ENCODE results near the gene NCF4.

NCF4 gene

DNA sequence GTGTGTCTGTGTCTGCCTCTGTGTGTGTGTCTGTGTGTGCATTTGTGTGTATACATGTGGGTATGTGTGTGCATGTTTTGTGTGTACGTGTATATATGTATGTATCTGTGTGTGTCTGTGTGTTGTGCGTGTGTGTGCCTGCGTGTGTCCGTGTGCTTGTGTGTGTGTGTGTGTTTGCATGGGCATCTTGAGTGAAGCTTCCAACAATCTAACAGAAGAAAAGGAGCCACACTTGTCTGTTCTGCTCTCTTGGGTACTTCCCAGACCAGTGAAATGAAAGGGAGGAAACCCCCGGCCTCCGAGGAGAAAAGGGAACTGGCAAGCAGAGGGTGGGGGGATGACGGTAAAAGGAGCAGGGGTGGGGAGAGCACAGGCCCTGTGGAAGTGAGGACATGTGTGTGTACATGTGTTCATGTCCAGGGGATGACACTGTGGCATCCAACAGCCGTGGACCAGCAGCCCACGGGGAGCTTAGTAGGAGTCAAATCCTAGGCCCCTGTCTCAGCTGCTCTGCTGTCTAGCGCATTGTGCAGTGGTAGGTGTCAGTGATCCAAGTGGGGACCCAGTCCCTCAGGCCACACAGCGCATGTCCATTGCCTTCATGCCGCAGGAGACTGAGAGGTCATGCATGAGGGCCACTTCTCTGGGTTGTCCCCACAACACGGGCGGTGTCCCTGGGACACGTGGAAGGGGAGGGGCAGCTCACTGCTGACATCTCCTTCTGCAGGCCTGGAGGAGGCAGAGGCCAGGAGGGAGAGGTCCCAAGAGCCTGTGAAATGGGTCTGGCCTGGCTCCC, 60.7 kb downstream of the NCF4 start:
- DNase-seq: no peak
- H3K36me3 ChIP-seq: no peaks in the 10 kb centered on the region
- TF ChIP-seq, protein P1, sequence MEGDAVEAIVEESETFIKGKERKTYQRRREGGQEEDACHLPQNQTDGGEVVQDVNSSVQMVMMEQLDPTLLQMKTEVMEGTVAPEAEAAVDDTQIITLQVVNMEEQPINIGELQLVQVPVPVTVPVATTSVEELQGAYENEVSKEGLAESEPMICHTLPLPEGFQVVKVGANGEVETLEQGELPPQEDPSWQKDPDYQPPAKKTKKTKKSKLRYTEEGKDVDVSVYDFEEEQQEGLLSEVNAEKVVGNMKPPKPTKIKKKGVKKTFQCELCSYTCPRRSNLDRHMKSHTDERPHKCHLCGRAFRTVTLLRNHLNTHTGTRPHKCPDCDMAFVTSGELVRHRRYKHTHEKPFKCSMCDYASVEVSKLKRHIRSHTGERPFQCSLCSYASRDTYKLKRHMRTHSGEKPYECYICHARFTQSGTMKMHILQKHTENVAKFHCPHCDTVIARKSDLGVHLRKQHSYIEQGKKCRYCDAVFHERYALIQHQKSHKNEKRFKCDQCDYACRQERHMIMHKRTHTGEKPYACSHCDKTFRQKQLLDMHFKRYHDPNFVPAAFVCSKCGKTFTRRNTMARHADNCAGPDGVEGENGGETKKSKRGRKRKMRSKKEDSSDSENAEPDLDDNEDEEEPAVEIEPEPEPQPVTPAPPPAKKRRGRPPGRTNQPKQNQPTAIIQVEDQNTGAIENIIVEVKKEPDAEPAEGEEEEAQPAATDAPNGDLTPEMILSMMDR (IDR thresholded peaks at IDR 0.05; ENCODE audit: low read depth, low read length): no peak

DNA sequence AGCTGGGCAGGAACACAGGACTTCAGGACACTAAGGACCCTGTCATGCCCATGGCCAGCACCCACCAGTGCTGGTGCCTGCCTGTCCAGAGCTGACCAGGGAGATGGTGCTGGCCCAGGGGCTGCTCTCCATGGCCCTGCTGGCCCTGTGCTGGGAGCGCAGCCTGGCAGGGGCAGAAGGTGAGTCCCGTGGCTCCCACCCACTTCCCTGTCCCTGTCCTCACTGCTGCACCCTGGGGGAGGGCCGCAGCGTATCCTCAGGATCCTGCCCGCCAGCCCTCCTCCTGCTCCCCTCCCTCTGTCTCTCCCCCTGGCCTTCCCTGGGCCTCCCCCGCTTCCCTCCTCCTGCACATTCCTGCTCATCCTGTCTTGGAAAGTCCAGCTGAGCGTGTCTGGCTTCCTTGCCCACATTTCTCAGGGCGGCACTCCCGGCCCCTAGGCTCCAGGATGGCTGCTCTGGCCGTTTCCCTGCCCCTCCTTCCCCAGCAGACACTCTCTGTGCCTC, 61.4 kb downstream of the NCF4 start:
- Histone ChIP-seq H3K4me1 (no peaks in the 10 kb centered on the region), H3K27me3 (no peaks in the 10 kb centered on the region; the same call in none of the 2 replicates), H3K36me3 (no peaks in the 10 kb centered on the region), H3K4me3 (ENCODE audit: low read depth, low read length) (no peak overlapping the region), H3K9me3 (no peaks in the 10 kb centered on the region)
- TF ChIP-seq, protein P1 (IDR thresholded peaks at IDR 0.05; ENCODE audit: low read depth, low read length): no peak
- no peak for DNase-seq

More for the DNA sequence above, 60.7 kb downstream of the NCF4 start:
- no peak overlapping the region for H3K4me3 ChIP-seq (ENCODE audit: low read depth, low read length)
- H3K9me3 ChIP-seq: no peaks in the 10 kb centered on the region
- H3K4me1 ChIP-seq: no peaks in the 10 kb centered on the region
- peaks cover 6% of the 10 kb centered on the region for H3K27me3 ChIP-seq

GRCh38 chr22:36922711-36923110, 61.9 kb downstream of the NCF4 start:
- no peaks in the 10 kb centered on the region for H3K4me1 ChIP-seq
- no peak for DNase-seq
- no peak overlapping the region for H3K4me3 ChIP-seq (ENCODE audit: low read depth, low read length)
- H3K36me3 ChIP-seq: no peaks in the 10 kb centered on the region
- H3K27me3 ChIP-seq: no peaks in the 10 kb centered on the region; the same call in 1 of the 2 replicates
- H3K9me3 ChIP-seq: no peaks in the 10 kb centered on the region
- TF ChIP-seq, protein P1 (IDR thresholded peaks at IDR 0.05; ENCODE audit: low read depth, low read length): no peak

GRCh38 chr22:36923131-36923788, 62.5 kb downstream of the NCF4 start:
- DNase-seq: no peak
- no peaks in the 10 kb centered on the region for H3K9me3 ChIP-seq
- TF ChIP-seq, protein P1 (IDR thresholded peaks at IDR 0.05; ENCODE audit: low read depth, low read length): no peak
- no peaks in the 10 kb centered on the region for H3K4me1 ChIP-seq
- no peak overlapping the region for H3K4me3 ChIP-seq (ENCODE audit: low read depth, low read length)
- no peaks in the 10 kb centered on the region for H3K36me3 ChIP-seq
- H3K27me3 ChIP-seq: no peaks in the 10 kb centered on the region; the same call in 1 of the 2 replicates

- H3K36me3 ChIP-seq: no peaks in the 10 kb centered on the region
- no peaks in the 10 kb centered on the region for H3K9me3 ChIP-seq
- no peak overlapping the region for H3K4me3 ChIP-seq (ENCODE audit: low read depth, low read length)
- TF ChIP-seq, protein P1 (IDR thresholded peaks at IDR 0.05; ENCODE audit: low read depth, low read length): no peak
- no peaks in the 10 kb centered on the region for H3K4me1 ChIP-seq
- H3K27me3 ChIP-seq: no peaks in the 10 kb centered on the region; the same call in 1 of the 2 replicates
- no peak for DNase-seq
These were observed 63.4 kb downstream of the NCF4 start for GRCh38 chr22:36924151-36924698.
